Measurements from ENCODE around the gene PDIA2.

GRCh38 chr16:320206-320605 lies 37.2 kb downstream of the PDIA2 start:
- TF ChIP-seq POLR2A (IDR thresholded peaks at IDR 0.05) (no peak), CTCF (IDR thresholded peaks at IDR 0.05) (no peak), EP300 (IDR thresholded peaks at IDR 0.05) (no peak)

Measured in tibial nerve (tissue), 4 donors.